ENCODE results near the gene RTCA.

Gene RTCA

GRCh38 chr1:100313382-100313781 is 47.4 kb downstream of the RTCA start:
- H2AFZ ChIP-seq (ENCODE audit: low read depth, low read length): no peak overlapping the region
- TF ChIP-seq EZH2 (IDR thresholded peaks at IDR 0.05; ENCODE audit: borderline replicate concordance, low read depth, low read length, severe bottlenecking) (no peak), CTCF (IDR thresholded peaks at IDR 0.05; ENCODE audit: borderline replicate concordance, extremely low read depth, low read length, poor library complexity, severe bottlenecking) (no peak)
- no peak overlapping the region for H3K9ac ChIP-seq (ENCODE audit: low read depth, low read length)

GRCh38 chr1:100316622-100317021 is 50.6 kb downstream of the RTCA start:
- Histone ChIP-seq H3K27me3 (ENCODE audit: insufficient read depth, low read length, poor library complexity) (no peaks in the 10 kb centered on the region), H3K4me1 (ENCODE audit: insufficient read depth, low read length) (no peaks in the 10 kb centered on the region), H3K4me3 (ENCODE audit: low read depth in 1 of 2, low read length in 2 of 2) (no peak overlapping the region), H2AFZ (ENCODE audit: low read depth, low read length) (no peak overlapping the region), H3K36me3 (ENCODE audit: insufficient read depth, low read length) (no peaks in the 10 kb centered on the region), H3K9ac (ENCODE audit: low read depth, low read length) (no peak overlapping the region), H4K20me1 (ENCODE audit: insufficient read depth, low read length) (no peaks in the 10 kb centered on the region), H3K4me2 (ENCODE audit: insufficient read depth, low read length) (no peak overlapping the region), H3K9me3 (ENCODE audit: insufficient read depth, low read length, severe bottlenecking) (peaks cover 19% of the 10 kb centered on the region), H3K79me2 (ENCODE audit: insufficient read depth, low read length) (no peaks in the 10 kb centered on the region), H3K27ac (ENCODE audit: low read length) (no peak overlapping the region)
- ATAC-seq (ENCODE audit: insufficient read depth, low read depth): no peak
- no peak for DNase-seq
- no peak for TF ChIP-seq CTCF (IDR thresholded peaks at IDR 0.05; ENCODE audit: borderline replicate concordance, extremely low read depth, low read length, poor library complexity, severe bottlenecking)
- no peak for TF ChIP-seq EZH2 (IDR thresholded peaks at IDR 0.05; ENCODE audit: borderline replicate concordance, low read depth, low read length, severe bottlenecking)

More at GRCh38 chr1:100313382-100313781, 47.4 kb downstream of the RTCA start:
- Histone ChIP-seq H3K4me1 (ENCODE audit: insufficient read depth, low read length) (no peaks in the 10 kb centered on the region), H3K9me3 (ENCODE audit: insufficient read depth, low read length, severe bottlenecking) (peaks cover 15% of the 10 kb centered on the region), H4K20me1 (ENCODE audit: insufficient read depth, low read length) (no peaks in the 10 kb centered on the region), H3K36me3 (ENCODE audit: insufficient read depth, low read length) (no peaks in the 10 kb centered on the region), H3K27ac (ENCODE audit: low read length) (no peak overlapping the region), H3K79me2 (ENCODE audit: insufficient read depth, low read length) (no peaks in the 10 kb centered on the region), H3K4me3 (ENCODE audit: low read depth in 1 of 2, low read length in 2 of 2) (no peak overlapping the region), H3K4me2 (ENCODE audit: insufficient read depth, low read length) (no peak overlapping the region), H3K27me3 (ENCODE audit: insufficient read depth, low read length, poor library complexity) (no peaks in the 10 kb centered on the region)
- ATAC-seq (ENCODE audit: insufficient read depth, low read depth): no peak
- DNase-seq: no peak

DNA sequence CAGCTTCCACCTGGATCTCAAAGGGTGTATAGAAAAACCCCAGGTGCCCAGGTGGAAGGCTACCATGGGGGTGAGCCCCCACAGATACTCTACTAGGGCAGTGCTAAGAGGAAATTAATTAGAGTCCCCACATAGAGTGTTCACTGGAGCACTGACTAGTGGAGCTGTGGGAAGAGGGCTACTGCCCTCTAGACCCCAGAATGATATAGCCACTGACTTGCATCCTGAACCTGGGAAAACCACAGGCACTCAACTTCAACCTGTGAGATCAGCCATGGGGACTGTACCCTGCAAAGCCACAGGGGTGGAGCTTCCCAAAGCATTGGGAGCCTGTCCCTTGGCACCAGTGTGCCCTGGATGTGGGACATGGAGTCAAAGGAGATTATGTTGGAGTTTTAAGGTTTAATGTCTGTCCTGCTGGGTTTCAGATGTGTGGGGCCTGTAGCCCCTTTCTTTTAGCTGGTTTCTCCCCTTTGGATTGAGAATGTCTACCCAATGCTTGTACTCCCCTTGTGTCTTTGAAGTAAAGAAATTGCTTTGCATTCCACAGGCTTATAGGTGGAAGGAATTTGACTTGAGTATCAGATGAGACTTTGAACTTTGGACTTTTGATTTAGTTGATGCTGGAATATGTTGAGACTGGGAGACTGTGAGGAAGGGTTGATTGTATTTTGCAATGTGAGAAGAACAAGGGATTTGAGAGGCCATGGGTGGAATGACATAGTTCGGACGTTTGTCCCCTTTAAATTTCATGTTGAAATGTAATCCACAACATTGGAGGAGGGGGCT is 54.5 kb downstream of the RTCA start:
- Histone ChIP-seq H3K4me1 (ENCODE audit: insufficient read depth, low read length) (peaks cover 11% of the 10 kb centered on the region), H3K9ac (ENCODE audit: low read depth, low read length) (no peak overlapping the region), H3K79me2 (ENCODE audit: insufficient read depth, low read length) (no peaks in the 10 kb centered on the region), H3K27ac (ENCODE audit: low read length) (no peak overlapping the region), H2AFZ (ENCODE audit: low read depth, low read length) (no peak overlapping the region), H3K27me3 (ENCODE audit: insufficient read depth, low read length, poor library complexity) (no peaks in the 10 kb centered on the region), H3K4me2 (ENCODE audit: insufficient read depth, low read length) (no peak overlapping the region), H3K4me3 (ENCODE audit: low read depth in 1 of 2, low read length in 2 of 2) (no peak overlapping the region), H3K36me3 (ENCODE audit: insufficient read depth, low read length) (no peaks in the 10 kb centered on the region), H4K20me1 (ENCODE audit: insufficient read depth, low read length) (no peaks in the 10 kb centered on the region), H3K9me3 (ENCODE audit: insufficient read depth, low read length, severe bottlenecking) (peaks cover 15% of the 10 kb centered on the region)
- ATAC-seq (ENCODE audit: insufficient read depth, low read depth) (no peak), DNase-seq (no peak)
- no peak for TF ChIP-seq CTCF (IDR thresholded peaks at IDR 0.05; ENCODE audit: borderline replicate concordance, extremely low read depth, low read length, poor library complexity, severe bottlenecking)
- no peak for TF ChIP-seq EZH2 (IDR thresholded peaks at IDR 0.05; ENCODE audit: borderline replicate concordance, low read depth, low read length, severe bottlenecking)
